GM12865 (cell line): ENCODE results near the gene MALT1.
"Not testable (repeated sequence)": the region's sequence is repeated elsewhere in the genome, so short reads cannot be mapped to it uniquely, and the experiment has no call there.

ENCODE experiments used
- DNase-seq: peaks from one replicate; pipeline ENCODE4 v3.0.0; 2010; ENCODE audit warnings: low read depth
- H3K4me3 ChIP-seq: 2 replicates; pipeline ENCODE4 v1.5.1; 2011; ENCODE audit warnings: mild to moderate bottlenecking, low read depth, low read length, control low read depth
- TF ChIP-seq, protein P1 (sequence below): IDR thresholded peaks from 2 replicates; pipeline ENCODE4 v1.5.1; 2011; ENCODE audit warnings: low read length, control low read depth, low read depth, inconsistent platforms; ENCODE audit not compliant: insufficient read depth; ENCODE audit errors: missing control alignments

Gene MALT1

GRCh38 chr18:58769321-58769720, 98.1 kb downstream of the MALT1 start:
- H3K4me3 ChIP-seq = no peak overlapping the region
- no peak for DNase-seq
- TF ChIP-seq, protein P1, sequence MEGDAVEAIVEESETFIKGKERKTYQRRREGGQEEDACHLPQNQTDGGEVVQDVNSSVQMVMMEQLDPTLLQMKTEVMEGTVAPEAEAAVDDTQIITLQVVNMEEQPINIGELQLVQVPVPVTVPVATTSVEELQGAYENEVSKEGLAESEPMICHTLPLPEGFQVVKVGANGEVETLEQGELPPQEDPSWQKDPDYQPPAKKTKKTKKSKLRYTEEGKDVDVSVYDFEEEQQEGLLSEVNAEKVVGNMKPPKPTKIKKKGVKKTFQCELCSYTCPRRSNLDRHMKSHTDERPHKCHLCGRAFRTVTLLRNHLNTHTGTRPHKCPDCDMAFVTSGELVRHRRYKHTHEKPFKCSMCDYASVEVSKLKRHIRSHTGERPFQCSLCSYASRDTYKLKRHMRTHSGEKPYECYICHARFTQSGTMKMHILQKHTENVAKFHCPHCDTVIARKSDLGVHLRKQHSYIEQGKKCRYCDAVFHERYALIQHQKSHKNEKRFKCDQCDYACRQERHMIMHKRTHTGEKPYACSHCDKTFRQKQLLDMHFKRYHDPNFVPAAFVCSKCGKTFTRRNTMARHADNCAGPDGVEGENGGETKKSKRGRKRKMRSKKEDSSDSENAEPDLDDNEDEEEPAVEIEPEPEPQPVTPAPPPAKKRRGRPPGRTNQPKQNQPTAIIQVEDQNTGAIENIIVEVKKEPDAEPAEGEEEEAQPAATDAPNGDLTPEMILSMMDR = no peak

GRCh38 chr18:58770601-58771000, 99.3 kb downstream of the MALT1 start:
- DNase-seq = no peak
- TF ChIP-seq, protein P1 = no peak
- no peak overlapping the region for H3K4me3 ChIP-seq

DNA sequence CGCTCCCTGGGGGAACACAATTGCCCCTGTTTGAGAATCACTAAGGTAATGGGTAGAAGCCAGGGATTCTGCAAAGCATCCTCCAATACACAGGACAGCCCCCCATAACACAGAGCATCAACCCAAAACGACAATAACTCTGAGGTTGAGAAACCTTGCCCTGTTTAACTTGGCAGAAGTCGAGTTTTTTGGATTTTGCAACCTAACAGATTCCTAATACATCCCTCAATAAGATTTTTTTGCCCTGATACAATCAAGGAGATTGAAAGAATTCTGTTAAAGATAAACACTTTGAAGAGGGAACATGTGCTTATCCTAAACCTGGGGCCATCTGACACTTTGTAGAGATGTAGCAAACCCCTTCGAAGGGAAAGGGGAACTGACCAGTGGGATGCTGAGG, 100.9 kb downstream of the MALT1 start:
- DNase-seq = no peak
- H3K4me3 ChIP-seq = no peak overlapping the region
- TF ChIP-seq, protein P1 = no peak

DNA sequence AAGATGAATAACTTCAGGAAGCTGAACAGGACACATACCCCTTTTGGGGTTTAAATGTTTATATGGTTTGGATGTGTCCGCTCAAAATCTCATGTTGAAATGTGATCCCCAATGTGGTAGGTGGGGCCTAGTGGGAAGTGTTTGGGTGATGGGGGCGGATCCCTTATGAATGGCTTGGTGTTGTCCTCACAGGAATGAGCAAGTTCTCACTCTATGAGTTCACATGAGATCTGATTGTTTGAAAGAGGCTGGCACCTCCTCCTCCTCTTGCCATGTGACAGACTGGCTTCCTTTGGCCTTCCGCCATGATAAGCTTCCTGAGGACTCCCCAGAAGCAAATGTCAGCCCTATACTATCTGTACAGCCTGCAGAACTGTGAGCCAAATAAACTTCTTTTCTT, 104.8 kb downstream of the MALT1 start:
- TF ChIP-seq, protein P1 = no peak
- H3K4me3 ChIP-seq = no peak overlapping the region
- no peak for DNase-seq

DNA sequence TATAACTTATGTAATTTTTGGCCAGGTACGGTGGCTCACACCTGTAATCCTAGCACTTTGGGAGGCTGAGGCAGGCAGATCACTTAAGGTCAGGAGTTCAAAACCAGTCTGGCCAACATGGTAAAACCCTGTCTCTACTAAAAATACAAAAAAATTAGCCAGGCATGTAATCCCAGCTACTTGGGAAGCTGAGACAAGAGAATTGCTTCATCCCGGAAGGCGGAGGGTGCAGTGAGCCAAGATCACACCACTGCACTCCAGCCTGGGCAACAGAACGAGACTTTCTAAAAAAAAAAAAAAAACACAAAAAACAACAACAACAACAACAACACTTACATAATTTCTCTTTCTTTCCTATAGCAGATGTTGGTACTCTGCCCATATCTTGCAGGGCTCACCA, 105.3 kb downstream of the MALT1 start:
- DNase-seq = not testable (repeated sequence)

DNA sequence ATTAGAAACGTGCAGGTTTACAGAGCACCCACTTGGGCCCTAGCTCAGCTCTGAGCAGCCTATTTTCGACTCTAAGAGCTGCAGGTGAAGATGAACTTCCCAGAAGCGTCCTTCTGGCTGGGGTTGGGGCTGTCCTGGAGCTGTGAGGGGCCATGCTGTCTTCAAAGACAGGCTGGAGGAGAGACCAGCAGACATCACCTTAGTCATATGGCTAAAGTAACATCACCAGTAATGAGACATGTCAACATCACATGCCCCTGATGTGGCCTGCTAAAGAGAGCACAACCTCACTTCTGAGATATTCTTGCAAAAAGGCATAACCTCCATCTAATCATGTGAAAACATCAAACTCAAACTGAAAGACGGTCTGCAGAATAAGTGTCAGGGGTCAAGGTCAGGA, 106.2 kb downstream of the MALT1 start:
- H3K4me3 ChIP-seq = no peak overlapping the region
- no peak for DNase-seq
- TF ChIP-seq, protein P1 = no peak

More for the DNA sequence above, 105.3 kb downstream of the MALT1 start:
- H3K4me3 ChIP-seq = not testable (repeated sequence)

GRCh38 chr18:58779529-58779928, 108.3 kb downstream of the MALT1 start:
- no peak overlapping the region for H3K4me3 ChIP-seq
- TF ChIP-seq, protein P1 = no peak
- DNase-seq = no peak
